ENCODE measurements around the gene CREG1. TPM values are rescaled to one million over a fixed set of nuclear protein-coding genes. Genes with fewer than 3 reads are reported as not detected.

CREG1 gene
- total RNA-seq, 1 donor, result 150 TPM

- no peaks in the 10 kb centered on the region for H3K9me3 ChIP-seq (ENCODE audit: low read depth, low read length)
- H2AFZ ChIP-seq (ENCODE audit: low read length), result no peak overlapping the region
- TF ChIP-seq, protein P1, sequence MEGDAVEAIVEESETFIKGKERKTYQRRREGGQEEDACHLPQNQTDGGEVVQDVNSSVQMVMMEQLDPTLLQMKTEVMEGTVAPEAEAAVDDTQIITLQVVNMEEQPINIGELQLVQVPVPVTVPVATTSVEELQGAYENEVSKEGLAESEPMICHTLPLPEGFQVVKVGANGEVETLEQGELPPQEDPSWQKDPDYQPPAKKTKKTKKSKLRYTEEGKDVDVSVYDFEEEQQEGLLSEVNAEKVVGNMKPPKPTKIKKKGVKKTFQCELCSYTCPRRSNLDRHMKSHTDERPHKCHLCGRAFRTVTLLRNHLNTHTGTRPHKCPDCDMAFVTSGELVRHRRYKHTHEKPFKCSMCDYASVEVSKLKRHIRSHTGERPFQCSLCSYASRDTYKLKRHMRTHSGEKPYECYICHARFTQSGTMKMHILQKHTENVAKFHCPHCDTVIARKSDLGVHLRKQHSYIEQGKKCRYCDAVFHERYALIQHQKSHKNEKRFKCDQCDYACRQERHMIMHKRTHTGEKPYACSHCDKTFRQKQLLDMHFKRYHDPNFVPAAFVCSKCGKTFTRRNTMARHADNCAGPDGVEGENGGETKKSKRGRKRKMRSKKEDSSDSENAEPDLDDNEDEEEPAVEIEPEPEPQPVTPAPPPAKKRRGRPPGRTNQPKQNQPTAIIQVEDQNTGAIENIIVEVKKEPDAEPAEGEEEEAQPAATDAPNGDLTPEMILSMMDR (IDR thresholded peaks at IDR 0.05; ENCODE audit: extremely low read depth, low read depth, low read length), result no peak
- H4K20me1 ChIP-seq (ENCODE audit: insufficient read depth, low read length), result no peaks in the 10 kb centered on the region
- DNase-seq (ENCODE audit: insufficient read length, low spot score, missing footprints), result no peak
- no peak overlapping the region for H3K4me3 ChIP-seq (ENCODE audit: insufficient read depth, low read length)
- no peaks in the 10 kb centered on the region for H3K27me3 ChIP-seq (ENCODE audit: insufficient read depth, low read length)
- H3K36me3 ChIP-seq (ENCODE audit: insufficient read depth, low read length), result peaks cover 3% of the 10 kb centered on the region
- H3K4me1 ChIP-seq (ENCODE audit: insufficient read depth, low read length), result peaks cover 12% of the 10 kb centered on the region
- H3K27ac ChIP-seq (ENCODE audit: low read depth, low read length), result no peak overlapping the region
- H3K79me2 ChIP-seq (ENCODE audit: insufficient read depth, low read length), result no peaks in the 10 kb centered on the region
- no peak overlapping the region for H3K4me2 ChIP-seq (ENCODE audit: insufficient read depth, low read length)
Observed at GRCh38 chr1:167542109-167543032, 11.2 kb downstream of the CREG1 start.

GRCh38 chr1:167541610-167542009, 12.0 kb downstream of the CREG1 start:
- peaks cover 12% of the 10 kb centered on the region for H3K4me1 ChIP-seq (ENCODE audit: insufficient read depth, low read length)
- TF ChIP-seq, protein P1 (IDR thresholded peaks at IDR 0.05; ENCODE audit: extremely low read depth, low read depth, low read length), result no peak
- no peaks in the 10 kb centered on the region for H3K79me2 ChIP-seq (ENCODE audit: insufficient read depth, low read length)
- H3K27me3 ChIP-seq (ENCODE audit: insufficient read depth, low read length), result no peaks in the 10 kb centered on the region
- no peak overlapping the region for H3K4me2 ChIP-seq (ENCODE audit: insufficient read depth, low read length)
- no peaks in the 10 kb centered on the region for H3K9me3 ChIP-seq (ENCODE audit: low read depth, low read length)
- H3K36me3 ChIP-seq (ENCODE audit: insufficient read depth, low read length), result peaks cover 3% of the 10 kb centered on the region
- no peaks in the 10 kb centered on the region for H4K20me1 ChIP-seq (ENCODE audit: insufficient read depth, low read length)
- no peak for DNase-seq (ENCODE audit: insufficient read length, low spot score, missing footprints)
- no peak overlapping the region for H3K27ac ChIP-seq (ENCODE audit: low read depth, low read length)
- H2AFZ ChIP-seq (ENCODE audit: low read length), result no peak overlapping the region
- H3K4me3 ChIP-seq (ENCODE audit: insufficient read depth, low read length), result no peak overlapping the region

DNA sequence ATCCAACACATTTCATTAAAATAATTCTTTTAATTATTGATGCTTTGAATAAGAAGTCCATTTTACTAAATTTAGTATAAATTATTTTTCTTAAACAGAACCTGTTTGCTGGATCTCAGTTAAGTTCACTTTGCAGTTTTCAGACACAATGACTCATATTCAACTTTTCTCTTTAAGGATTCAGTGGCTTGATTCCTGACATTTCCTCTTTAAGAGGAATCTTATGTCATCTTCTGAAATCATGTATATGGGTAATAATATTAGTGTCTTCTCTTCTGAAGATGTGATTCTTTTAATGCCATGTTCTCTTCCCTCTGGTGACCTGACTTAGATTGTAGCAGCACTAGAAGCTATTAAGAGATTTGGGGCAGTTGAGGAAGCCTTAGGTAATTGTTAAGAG, 12.6 kb downstream of the CREG1 start:
- Histone ChIP-seq H3K27ac (ENCODE audit: low read depth, low read length) (no peak overlapping the region), H2AFZ (ENCODE audit: low read length) (no peak overlapping the region), H3K79me2 (ENCODE audit: insufficient read depth, low read length) (no peaks in the 10 kb centered on the region), H3K36me3 (ENCODE audit: insufficient read depth, low read length) (peaks cover 3% of the 10 kb centered on the region), H3K4me2 (ENCODE audit: insufficient read depth, low read length) (no peak overlapping the region), H3K9me3 (ENCODE audit: low read depth, low read length) (no peaks in the 10 kb centered on the region), H3K4me1 (ENCODE audit: insufficient read depth, low read length) (peaks cover 12% of the 10 kb centered on the region), H3K4me3 (ENCODE audit: insufficient read depth, low read length) (no peak overlapping the region), H3K27me3 (ENCODE audit: insufficient read depth, low read length) (no peaks in the 10 kb centered on the region), H4K20me1 (ENCODE audit: insufficient read depth, low read length) (no peaks in the 10 kb centered on the region)
- no peak for DNase-seq (ENCODE audit: insufficient read length, low spot score, missing footprints)
- TF ChIP-seq, protein P1 (IDR thresholded peaks at IDR 0.05; ENCODE audit: extremely low read depth, low read depth, low read length), result no peak

DNA sequence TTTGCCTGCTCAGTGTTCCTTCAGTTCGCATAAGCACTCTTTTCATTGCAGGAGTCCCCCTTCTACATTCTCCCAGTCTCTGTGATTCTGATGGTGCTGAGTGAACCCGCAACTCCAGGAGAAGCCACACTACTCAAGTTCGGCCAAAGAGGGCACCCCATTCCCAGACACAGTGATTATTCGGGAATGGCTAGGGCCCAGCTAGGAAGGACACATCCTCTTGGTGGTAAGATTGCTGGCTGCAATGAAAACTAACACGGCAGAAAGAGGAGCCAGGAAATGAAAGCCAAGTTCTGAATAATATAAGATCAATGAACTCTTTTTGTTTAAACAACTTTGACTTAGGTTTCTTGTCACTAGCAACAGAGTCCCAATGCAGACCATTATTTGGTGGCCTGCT, 14.9 kb downstream of the CREG1 start:
- no peaks in the 10 kb centered on the region for H3K79me2 ChIP-seq (ENCODE audit: insufficient read depth, low read length)
- TF ChIP-seq, protein P1 (IDR thresholded peaks at IDR 0.05; ENCODE audit: extremely low read depth, low read depth, low read length), result peak; percentile 15
- no peak overlapping the region for H2AFZ ChIP-seq (ENCODE audit: low read length)
- no peaks in the 10 kb centered on the region for H3K36me3 ChIP-seq (ENCODE audit: insufficient read depth, low read length)
- H3K4me3 ChIP-seq (ENCODE audit: insufficient read depth, low read length), result no peak overlapping the region
- H3K4me2 ChIP-seq (ENCODE audit: insufficient read depth, low read length), result peak overlapping the region; percentile 11
- H3K4me1 ChIP-seq (ENCODE audit: insufficient read depth, low read length), result peaks cover 12% of the 10 kb centered on the region
- H4K20me1 ChIP-seq (ENCODE audit: insufficient read depth, low read length), result no peaks in the 10 kb centered on the region
- no peak overlapping the region for H3K27ac ChIP-seq (ENCODE audit: low read depth, low read length)
- H3K27me3 ChIP-seq (ENCODE audit: insufficient read depth, low read length), result no peaks in the 10 kb centered on the region
- H3K9me3 ChIP-seq (ENCODE audit: low read depth, low read length), result no peaks in the 10 kb centered on the region
- DNase-seq (ENCODE audit: insufficient read length, low spot score, missing footprints), result peak; percentile 88

All from osteoblast (primary cell).